ENCODE results near the gene TTC9B.

DNA sequence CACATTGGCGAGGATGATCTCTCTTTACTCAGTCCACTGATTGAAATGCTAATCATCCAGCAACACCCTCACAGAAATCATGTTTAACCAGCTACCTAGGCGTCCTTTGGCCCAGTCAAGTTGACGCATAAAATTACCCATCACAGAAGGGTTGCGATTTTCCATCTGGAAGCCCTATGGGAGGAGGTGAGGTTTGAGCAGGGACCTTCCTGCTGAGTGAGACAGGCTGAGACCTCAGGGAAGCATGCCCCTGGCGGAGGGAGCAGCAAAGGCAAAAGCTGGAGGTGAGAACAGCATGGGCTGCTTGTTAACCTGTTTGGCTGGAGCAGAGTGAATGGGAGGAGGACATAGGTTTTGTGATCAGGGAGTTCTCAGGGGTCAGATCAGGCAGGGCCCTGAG, 7.3 kb downstream of the TTC9B start:
- TF ChIP-seq, protein P1, sequence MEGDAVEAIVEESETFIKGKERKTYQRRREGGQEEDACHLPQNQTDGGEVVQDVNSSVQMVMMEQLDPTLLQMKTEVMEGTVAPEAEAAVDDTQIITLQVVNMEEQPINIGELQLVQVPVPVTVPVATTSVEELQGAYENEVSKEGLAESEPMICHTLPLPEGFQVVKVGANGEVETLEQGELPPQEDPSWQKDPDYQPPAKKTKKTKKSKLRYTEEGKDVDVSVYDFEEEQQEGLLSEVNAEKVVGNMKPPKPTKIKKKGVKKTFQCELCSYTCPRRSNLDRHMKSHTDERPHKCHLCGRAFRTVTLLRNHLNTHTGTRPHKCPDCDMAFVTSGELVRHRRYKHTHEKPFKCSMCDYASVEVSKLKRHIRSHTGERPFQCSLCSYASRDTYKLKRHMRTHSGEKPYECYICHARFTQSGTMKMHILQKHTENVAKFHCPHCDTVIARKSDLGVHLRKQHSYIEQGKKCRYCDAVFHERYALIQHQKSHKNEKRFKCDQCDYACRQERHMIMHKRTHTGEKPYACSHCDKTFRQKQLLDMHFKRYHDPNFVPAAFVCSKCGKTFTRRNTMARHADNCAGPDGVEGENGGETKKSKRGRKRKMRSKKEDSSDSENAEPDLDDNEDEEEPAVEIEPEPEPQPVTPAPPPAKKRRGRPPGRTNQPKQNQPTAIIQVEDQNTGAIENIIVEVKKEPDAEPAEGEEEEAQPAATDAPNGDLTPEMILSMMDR (conservative IDR thresholded peaks at IDR 0.05): no peak
- no peak for TF ChIP-seq EZH2 (IDR thresholded peaks at IDR 0.05; ENCODE audit: low read depth)
